Breast epithelium (tissue), 4 donors: Measurements from ENCODE around the gene RBM28. TPM values are rescaled to one million over a fixed set of nuclear protein-coding genes. Genes with fewer than 3 reads are reported as not detected.

Experiments used
- DNase-seq, 2 donors: peaks; one replicate each; pipeline ENCODE4 v3.0.0-alpha.2; 2019; ENCODE audit warnings: low spot score in 2 of 2
- H3K27ac ChIP-seq, 2 donors: fragments of 200-600 bp; sonication (generic) in 1 of 2; one replicate each; pipeline ENCODE4 v1.5.1; 2016 to 2019; ENCODE audit warnings: mild to moderate bottlenecking in 1 of 2
- H3K27me3 ChIP-seq, 2 donors: fragments of 200-600 bp; sonication (generic) in 1 of 2; one replicate each; pipeline versions ENCODE4 v1.5.1 to v1.6.0; 2017 to 2019; ENCODE audit warnings: control low read depth in 1 of 2, mild to moderate bottlenecking in 1 of 2
- H3K36me3 ChIP-seq: fragments of 200-600 bp; one replicate; pipeline ENCODE4 v1.5.1; 2019
- H3K4me1 ChIP-seq, 2 donors: fragments of 200-600 bp; sonication (generic); one replicate each; pipeline ENCODE4 v1.5.1; 2016 to 2019; ENCODE audit warnings: control low read depth in 1 of 2
- H3K4me3 ChIP-seq, 3 donors: fragments of 200-600 bp; sonication (generic); 1 replicate in 2 of 3; 2 replicates in 1 of 3; pipeline ENCODE4 v1.5.1; 2016 to 2019; ENCODE audit warnings: mild to moderate bottlenecking in 3 of 3, moderate library complexity in 2 of 3
- H3K9me3 ChIP-seq, 2 donors: fragments of 200-600 bp; sonication (generic) in 1 of 2; one replicate each; pipeline ENCODE4 v1.5.1; 2016 to 2019; ENCODE audit warnings: control low read depth in 1 of 2
- POLR2A ChIP-seq: fragments of 450-650 bp; IDR thresholded peaks from one replicate; pipeline ENCODE4 v1.6.1; 2016; ENCODE audit warnings: antibody characterized with exemption, mild to moderate bottlenecking, moderate library complexity
- POLR2AphosphoS5 ChIP-seq, 3 donors: sonication (generic); formaldehyde crosslinking; IDR thresholded peaks; one replicate each; pipeline ENCODE4 v1.6.1; 2017; ENCODE audit warnings: antibody characterized with exemption in 3 of 3
- intact Hi-C: fragments of 100-400 bp; cut with DNase I; formaldehyde crosslinking; loops from one replicate; pipeline ENCODE4 v1.15.1; 2023; ENCODE audit warnings: low total_unique reads
- total RNA-seq, 3 donors: library from RNA; depleted of rRNA; stranded (reverse); fragments of >200 nt; gene quantifications; one replicate each; pipeline ENCODE4 v1.1.0, GENCODE V29; 2016
- TF ChIP-seq, protein P1 (sequence below), 3 donors: fragments of 450-650 bp; IDR thresholded peaks; one replicate each; pipeline ENCODE4 v1.5.1; 2016 to 2017; ENCODE audit warnings: antibody characterized with exemption in 3 of 3, mild to moderate bottlenecking in 3 of 3, moderate library complexity in 3 of 3

The RBM28 gene
- total RNA-seq, 3 donors from 2014 or later = 28.8 to 47.5 (median 35.7) TPM

DNA sequence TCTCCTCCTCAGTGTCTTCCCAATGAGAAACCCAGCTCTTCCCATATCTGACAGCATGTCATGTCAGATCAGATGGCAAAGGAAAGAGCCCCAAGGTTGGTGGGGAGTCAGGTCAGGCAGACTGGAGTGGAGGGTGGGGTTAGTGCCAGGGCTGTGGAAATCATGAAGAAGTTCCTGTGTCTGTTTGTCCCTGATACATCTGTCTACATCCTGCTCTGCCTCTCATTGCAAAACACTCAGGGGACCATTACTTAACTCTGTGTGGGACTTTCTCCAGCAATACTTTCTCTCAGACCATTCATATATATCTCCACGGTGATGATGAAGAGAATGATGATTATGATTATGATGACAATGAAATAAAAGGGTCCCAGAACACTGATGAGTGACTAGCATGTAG is 14.5 kb upstream of the RBM28 start:
- Histone ChIP-seq H3K4me1 (peaks cover 0 to 4% of the 10 kb centered on the region in 2 donors), H3K4me3 (no peak overlapping the region), H3K9me3 (no peaks in the 10 kb centered on the region), H3K27ac (no peak overlapping the region), H3K27me3 (peaks cover 0 to 7% of the 10 kb centered on the region in 2 donors), H3K36me3 (no peaks in the 10 kb centered on the region)
- intact Hi-C loops = no loop called here
- no peak for DNase-seq
- TF ChIP-seq, protein P1, sequence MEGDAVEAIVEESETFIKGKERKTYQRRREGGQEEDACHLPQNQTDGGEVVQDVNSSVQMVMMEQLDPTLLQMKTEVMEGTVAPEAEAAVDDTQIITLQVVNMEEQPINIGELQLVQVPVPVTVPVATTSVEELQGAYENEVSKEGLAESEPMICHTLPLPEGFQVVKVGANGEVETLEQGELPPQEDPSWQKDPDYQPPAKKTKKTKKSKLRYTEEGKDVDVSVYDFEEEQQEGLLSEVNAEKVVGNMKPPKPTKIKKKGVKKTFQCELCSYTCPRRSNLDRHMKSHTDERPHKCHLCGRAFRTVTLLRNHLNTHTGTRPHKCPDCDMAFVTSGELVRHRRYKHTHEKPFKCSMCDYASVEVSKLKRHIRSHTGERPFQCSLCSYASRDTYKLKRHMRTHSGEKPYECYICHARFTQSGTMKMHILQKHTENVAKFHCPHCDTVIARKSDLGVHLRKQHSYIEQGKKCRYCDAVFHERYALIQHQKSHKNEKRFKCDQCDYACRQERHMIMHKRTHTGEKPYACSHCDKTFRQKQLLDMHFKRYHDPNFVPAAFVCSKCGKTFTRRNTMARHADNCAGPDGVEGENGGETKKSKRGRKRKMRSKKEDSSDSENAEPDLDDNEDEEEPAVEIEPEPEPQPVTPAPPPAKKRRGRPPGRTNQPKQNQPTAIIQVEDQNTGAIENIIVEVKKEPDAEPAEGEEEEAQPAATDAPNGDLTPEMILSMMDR (IDR thresholded peaks at IDR 0.05) = no peak
- no peak for TF ChIP-seq POLR2AphosphoS5 (IDR thresholded peaks at IDR 0.05)
- TF ChIP-seq POLR2A = no peak

DNA sequence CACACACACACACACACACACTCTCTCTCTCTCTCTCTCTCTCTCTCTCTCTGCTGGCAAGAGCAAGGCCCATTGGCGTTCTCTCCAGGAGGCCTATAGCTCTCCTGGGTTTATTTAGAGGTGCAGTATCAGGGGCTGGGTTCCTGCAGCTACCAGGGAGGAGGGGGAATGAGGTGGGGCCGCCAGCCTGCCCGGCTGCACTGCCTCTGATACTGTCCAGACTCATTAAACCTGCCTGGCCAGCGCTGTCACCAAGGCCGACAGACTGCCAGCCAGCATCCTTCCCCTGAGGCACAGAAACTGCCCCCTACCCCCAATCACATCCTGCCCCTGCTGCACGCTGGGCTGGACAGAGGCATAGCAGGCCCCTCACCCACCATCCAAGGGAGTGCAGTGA is 13.5 kb upstream of the RBM28 start:
- Histone ChIP-seq H3K4me3 (no peak overlapping the region), H3K36me3 (no peaks in the 10 kb centered on the region), H3K27me3 (peaks cover 0 to 15% of the 10 kb centered on the region in 2 donors), H3K4me1 (peaks cover 0 to 4% of the 10 kb centered on the region in 2 donors), H3K27ac (no peak overlapping the region), H3K9me3 (no peaks in the 10 kb centered on the region)
- intact Hi-C loops = no loop called here
- no peak for TF ChIP-seq POLR2AphosphoS5 (IDR thresholded peaks at IDR 0.05)
- TF ChIP-seq, protein P1 (IDR thresholded peaks at IDR 0.05) = no peak
- no peak for TF ChIP-seq POLR2A
- DNase-seq = no peak

DNA sequence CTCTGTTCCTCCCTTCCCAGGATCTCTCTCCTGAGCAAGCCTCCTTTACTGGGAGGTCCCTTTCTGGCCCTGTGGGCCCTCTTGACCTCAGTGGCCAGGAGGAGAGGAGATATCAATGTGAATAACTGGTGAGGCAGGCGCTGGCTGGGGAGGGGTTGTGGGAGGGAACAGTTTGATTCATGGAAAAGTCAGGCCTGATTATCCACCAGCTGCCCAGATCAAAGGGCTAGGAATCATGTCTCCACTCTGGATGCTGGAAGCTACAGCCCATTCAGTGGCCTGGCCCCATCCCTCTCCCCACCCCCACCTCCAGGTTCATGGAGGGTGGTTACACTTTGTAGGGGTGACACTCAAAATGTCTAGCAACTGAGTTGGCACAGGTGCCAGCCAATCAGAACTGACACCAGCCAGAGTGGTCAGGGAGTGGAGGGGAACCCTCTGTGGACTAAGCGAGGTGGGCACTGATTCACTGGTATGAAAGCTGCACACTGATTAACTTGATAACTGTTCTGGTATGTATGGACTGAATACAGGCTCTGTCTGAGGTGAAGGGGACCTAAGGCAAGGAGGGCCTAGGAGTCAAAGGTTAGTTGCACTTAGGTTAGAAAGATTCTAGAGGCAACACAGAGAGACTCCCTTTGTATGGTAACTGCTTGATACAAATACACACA is 13.0 kb upstream of the RBM28 start:
- no peaks in the 10 kb centered on the region for H3K36me3 ChIP-seq
- no peak overlapping the region for H3K27ac ChIP-seq
- no peaks in the 10 kb centered on the region for H3K9me3 ChIP-seq
- intact Hi-C loops = no loop called here
- no peak overlapping the region for H3K4me3 ChIP-seq
- DNase-seq = no peak
- peaks cover 0 to 4% of the 10 kb centered on the region in 2 donors for H3K4me1 ChIP-seq
- TF ChIP-seq POLR2A (no peak), POLR2AphosphoS5 (IDR thresholded peaks at IDR 0.05) (no peak)
- TF ChIP-seq, protein P1 (IDR thresholded peaks at IDR 0.05) = no peak
- H3K27me3 ChIP-seq = peaks cover 0 to 18% of the 10 kb centered on the region in 2 donors

DNA sequence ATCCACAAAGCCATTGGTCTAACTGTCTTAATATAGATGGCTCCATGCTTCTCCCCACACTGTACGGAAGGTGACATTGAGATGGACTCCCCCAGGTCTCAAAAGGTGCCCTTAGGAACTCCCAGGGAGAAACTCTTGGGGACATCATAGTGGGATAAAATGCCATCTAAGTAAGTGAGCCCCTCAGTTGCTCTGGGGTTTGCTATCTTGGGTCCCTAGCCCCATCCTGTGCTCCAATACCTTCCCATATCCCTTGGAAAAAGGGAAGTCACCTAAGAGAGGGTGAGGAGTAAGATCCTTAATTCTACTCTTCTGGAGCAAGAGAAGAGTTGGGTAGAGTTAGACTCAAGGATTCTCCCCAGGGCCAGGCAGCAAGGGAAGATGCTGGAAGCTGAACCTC is 9.9 kb upstream of the RBM28 start:
- TF ChIP-seq POLR2A (no peak), POLR2AphosphoS5 (IDR thresholded peaks at IDR 0.05) (no peak)
- TF ChIP-seq, protein P1 (IDR thresholded peaks at IDR 0.05) = no peak
- H3K27me3 ChIP-seq = peaks cover 0 to 35% of the 10 kb centered on the region in 2 donors
- H3K4me1 ChIP-seq = no peaks in the 10 kb centered on the region
- no peaks in the 10 kb centered on the region for H3K9me3 ChIP-seq
- DNase-seq = no peak
- no peaks in the 10 kb centered on the region for H3K36me3 ChIP-seq
- no peak overlapping the region for H3K27ac ChIP-seq
- intact Hi-C loops = no loop called here
- H3K4me3 ChIP-seq = no peak overlapping the region

DNA sequence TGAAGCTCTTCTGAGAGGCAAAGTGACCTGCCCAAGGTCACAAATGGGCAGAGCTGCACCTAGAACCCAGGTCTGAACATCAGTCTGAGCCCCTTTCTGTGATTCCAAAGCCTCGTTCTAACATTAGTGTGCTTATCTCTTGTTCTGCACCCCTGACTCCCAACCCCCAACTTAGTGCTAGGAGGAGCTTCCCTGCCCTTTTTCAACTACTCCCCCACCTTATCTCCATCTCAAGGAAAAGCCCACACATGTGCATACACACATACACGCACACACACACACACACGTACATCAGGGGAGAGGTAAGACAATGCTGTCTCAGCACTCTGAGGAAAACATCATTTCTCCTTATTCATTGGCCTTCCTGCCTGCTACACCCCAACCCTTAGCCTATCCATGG is 9.5 kb upstream of the RBM28 start:
- Histone ChIP-seq H3K4me3 (no peak overlapping the region), H3K9me3 (no peaks in the 10 kb centered on the region), H3K36me3 (no peaks in the 10 kb centered on the region), H3K27ac (no peak overlapping the region), H3K27me3 (peaks cover 0 to 35% of the 10 kb centered on the region in 2 donors), H3K4me1 (no peaks in the 10 kb centered on the region)
- TF ChIP-seq POLR2AphosphoS5 (IDR thresholded peaks at IDR 0.05) = no peak
- TF ChIP-seq, protein P1 (IDR thresholded peaks at IDR 0.05) = no peak
- no peak for TF ChIP-seq POLR2A
- intact Hi-C loops = no loop called here
- no peak for DNase-seq
